NCI-H2107 (cell line): ENCODE data around the gene CDRT15L2.
"Not testable (repeated sequence)": the region's sequence is repeated elsewhere in the genome, so short reads cannot be mapped to it uniquely, and the experiment has no call there.

ENCODE experiments used
- DNase-seq: peaks from one replicate; lab custom pipeline; 2025; lab: John Stamatoyannopoulos, UW

CDRT15L2 gene

DNA sequence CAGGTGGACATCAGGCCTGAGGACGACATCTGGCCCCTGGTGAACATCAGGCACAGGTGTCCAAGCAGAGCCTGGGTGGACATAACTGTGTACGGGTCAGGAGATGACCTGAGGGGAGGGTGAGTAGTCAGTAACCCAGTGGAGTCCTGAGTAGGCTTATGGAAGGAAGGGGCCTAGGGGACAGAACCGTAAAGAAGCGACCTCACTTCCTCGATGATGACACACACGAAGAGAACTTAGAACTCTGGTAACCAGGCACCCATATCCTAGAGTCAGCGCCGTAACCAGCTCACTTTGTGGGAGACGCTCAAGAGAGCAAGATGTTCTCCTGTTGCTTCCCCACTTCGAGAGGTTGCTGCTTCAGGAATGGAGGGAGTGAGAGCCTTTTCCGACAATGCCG lies at the start of gene CDRT15L2:
CDRT15L2 (plus strand) TSS at position 301 of the 400 bp plus-strand sequence; CDS start at position 321, 20 bp downstream.
- DNase-seq, result not testable (repeated sequence)

GRCh38 chr17:20530104-20530503 lies 49.4 kb upstream of the CDRT15L2 start:
- DNase-seq, result not testable (repeated sequence)

DNA sequence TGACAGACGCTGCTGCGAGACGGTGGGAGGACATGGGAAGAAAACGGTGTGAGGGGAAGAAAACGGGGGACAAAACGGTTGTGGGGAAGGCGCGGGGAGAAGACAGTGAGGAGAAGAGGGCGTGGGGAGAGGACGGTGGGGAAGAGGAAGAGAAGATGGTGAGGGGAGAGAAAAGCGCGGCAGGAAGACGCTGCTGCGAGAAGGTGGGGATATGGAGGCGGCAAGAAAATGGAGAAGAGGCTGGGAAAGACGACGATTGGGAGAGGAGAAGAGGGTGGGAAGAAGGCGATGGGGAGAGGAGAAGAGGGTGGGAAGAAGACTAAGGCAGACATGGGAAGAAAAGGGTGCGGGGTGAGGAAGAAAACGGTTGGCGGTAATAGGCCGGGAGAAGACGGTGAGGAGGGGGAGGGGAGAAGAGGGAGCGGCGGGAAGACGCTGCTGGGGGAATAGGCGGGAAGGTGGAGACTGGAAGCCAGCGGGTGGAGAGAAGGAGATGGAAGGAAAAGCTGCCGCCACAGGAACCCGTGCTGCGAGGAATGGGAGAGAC lies 46.9 kb upstream of the CDRT15L2 start:
- not testable (repeated sequence) for DNase-seq

DNA sequence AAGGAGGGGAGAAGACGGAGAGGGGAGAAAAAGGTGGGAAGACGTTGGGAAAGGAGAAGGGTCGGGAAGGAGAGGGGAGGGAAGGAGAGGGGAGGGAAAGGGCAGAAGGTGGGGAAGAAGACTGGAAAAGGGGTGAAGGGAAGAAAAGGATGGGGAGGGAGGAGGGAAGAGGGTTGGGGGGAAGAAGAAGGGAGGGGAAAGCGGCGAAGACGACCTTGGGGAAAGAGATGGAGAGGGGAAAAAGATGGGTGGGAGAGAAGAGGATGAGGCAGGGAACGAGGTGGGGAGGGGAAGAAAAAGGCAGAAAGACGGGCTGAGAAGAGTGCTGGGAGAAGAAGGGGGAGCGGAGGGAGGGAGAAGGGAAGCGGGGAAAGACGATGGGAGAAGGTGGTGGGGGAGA lies 46.3 kb upstream of the CDRT15L2 start:
- DNase-seq, result not testable (repeated sequence)

- not testable (repeated sequence) for DNase-seq
Observed at GRCh38 chr17:20534711-20535550, 44.6 kb upstream of the CDRT15L2 start.

DNA sequence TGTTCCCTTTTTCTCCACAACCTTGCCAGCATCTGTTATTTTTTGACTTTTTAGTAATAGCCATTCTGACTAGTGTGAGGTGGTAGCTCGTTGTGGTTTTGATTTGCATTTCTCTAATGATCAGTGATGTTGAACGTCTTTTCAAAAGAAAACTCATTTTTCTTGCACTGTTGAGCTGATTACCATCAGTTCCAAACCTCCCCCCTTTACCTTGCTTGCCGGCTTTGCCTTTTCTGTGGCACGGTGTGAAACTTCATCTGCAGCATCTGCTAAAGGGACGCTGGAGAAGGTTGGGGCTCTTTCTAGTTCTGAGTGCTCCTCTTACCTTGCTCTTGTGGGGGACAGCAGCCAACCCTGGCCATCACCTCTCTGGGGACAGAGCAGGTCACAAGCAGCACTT lies 39.1 kb upstream of the CDRT15L2 start:
- DNase-seq, result not testable (repeated sequence)

- not testable (repeated sequence) for DNase-seq
Observed at GRCh38 chr17:20540865-20541264, 38.7 kb upstream of the CDRT15L2 start.

DNA sequence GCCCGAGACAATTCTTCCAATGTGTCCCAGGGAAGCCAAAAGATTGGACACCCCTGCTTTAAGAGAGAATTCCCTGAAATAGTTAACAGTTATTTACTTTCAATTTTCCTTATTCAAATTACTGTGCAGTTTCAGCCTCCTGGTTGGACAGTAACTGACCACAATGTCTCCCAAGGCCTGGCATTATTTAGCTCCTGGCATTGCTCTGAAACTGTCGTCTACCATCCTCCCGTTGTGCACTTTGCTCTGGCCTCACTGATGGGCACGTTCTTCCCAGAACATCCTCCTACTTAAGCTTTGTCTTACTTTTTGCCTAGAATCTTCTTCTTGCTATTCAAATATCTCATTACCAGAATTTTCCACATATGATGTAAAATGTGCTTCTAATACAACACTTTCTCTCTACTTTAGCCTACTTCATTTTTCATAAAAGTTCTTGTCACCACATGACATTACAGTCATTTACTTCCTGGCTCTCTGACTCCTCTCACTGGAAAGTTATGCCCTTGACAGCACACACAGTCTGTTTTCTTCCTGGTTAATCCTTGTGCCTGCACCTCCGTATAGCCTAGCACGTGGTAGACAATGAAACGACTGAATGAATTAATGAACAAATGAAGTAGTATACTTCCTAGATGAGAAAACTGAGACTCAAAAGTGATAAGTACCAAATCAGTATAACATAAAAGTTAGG lies 37.5 kb upstream of the CDRT15L2 start:
- not testable (repeated sequence) for DNase-seq

- DNase-seq, result not testable (repeated sequence)
Observed at GRCh38 chr17:20547923-20548322, 31.6 kb upstream of the CDRT15L2 start.

DNA sequence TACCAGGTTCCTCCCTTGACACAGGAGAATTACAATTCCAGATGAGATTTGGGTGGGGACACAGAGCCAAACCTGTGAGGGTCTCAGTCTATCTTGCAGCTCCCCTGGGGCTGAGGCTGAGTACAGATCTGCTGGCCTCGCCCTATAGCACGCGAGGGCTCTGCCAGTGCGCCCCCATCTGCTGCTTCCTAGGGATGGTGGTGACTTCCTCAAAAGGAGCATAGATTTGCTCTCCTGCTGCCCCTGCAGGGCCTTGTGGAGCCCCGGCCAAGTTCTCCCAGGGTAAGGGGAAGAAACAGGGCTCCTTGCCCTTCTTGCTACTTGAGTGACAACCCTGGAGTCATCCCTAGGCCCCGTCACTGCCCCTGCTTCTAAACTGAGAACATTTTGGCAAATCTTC lies 26.6 kb upstream of the CDRT15L2 start:
- DNase-seq, result not testable (repeated sequence)

- not testable (repeated sequence) for DNase-seq
Observed at GRCh38 chr17:20554728-20555127, 24.8 kb upstream of the CDRT15L2 start.

- DNase-seq, result not testable (repeated sequence)
Observed at GRCh38 chr17:20555135-20556010, 24.2 kb upstream of the CDRT15L2 start.

DNA sequence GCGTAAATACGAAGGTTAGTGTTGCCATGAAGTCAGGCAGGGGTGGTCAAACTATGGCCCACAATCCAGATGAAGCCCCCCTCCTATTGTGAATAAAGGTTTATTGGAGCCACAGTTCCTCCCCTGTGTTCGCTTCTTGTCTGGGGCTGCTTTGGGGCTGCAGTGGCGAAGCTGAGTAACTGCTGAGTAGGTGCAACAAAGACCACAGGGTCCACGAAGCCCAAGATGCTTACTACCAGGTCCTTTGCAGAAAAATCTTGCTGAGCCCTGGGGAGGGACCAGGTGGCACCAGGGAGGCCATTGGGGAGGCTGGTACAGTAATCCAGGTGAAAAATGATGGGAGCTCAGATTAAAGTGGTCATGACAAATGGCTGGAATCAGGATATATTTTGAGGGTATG lies 21.4 kb upstream of the CDRT15L2 start:
- DNase-seq, result not testable (repeated sequence)

DNA sequence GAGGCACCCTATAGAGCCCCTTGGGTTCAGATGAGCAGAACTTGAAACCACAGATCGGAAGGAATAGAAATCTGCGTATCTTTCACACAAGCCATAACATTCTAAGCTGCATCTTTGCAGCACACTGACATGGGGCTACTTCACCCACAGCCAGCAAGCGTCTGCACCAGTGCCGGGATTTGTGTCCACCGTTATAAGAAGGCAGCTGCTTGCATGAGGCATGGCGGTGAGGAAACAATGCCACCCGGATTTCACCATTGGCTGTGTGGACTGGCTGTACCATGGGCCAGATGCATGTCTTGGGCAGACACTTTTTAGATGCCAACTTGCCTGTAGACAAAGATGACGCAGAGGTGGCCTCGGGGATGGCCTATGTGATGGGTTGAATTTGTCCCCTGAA lies 20.5 kb upstream of the CDRT15L2 start:
- DNase-seq, result not testable (repeated sequence)

GRCh38 chr17:20562587-20562986 lies 16.9 kb upstream of the CDRT15L2 start:
- DNase-seq, result no peak

- not testable (repeated sequence) for DNase-seq
Observed at GRCh38 chr17:20565245-20565644, 14.3 kb upstream of the CDRT15L2 start.

DNA sequence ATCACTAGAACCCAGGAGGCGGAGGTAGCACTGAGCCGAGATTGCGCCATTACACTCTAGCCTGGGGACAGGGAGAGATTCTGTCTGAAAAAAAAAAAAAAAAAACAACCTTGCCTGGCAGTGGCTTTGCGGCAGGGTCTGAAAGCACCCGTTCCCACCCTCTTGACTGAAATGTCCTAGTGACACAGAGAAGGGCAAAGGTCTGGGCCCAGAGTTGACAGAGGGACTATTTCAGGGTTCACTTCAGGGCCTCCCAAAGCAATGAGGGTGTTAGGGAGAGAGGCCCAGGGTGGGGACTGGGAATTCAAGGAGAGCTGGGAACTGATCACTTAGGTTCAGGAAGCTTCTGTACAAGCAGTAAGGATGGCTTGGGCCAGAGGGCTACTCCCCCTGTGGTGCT lies 13.8 kb upstream of the CDRT15L2 start:
- DNase-seq, result no peak

GRCh38 chr17:20566736-20567135 lies 12.8 kb upstream of the CDRT15L2 start:
- DNase-seq, result not testable (repeated sequence)

- DNase-seq, result not testable (repeated sequence)
Observed at GRCh38 chr17:20567421-20567820, 12.1 kb upstream of the CDRT15L2 start.

DNA sequence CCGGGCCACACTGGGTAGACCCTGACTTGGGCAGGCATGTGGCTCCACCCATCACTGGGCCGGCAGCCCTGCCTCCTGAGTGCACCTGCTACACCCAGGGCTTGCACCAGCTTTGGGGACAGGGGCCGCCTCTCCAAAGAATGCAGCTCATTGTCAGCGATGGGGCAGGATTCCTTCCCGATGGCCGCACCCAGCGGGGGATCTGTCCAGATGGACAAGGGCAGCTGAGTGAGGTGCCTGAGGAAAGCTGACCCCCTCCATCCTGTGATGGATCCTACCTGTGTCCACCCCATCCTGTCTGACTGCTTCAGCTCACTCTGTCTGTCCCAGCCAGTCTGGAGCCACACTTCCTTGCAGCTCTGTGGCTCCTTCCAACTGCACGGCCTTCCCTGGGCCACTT lies 10.9 kb upstream of the CDRT15L2 start:
- DNase-seq, result not testable (repeated sequence)

- not testable (repeated sequence) for DNase-seq
Observed at GRCh38 chr17:20571653-20572052, 7.9 kb upstream of the CDRT15L2 start.

DNA sequence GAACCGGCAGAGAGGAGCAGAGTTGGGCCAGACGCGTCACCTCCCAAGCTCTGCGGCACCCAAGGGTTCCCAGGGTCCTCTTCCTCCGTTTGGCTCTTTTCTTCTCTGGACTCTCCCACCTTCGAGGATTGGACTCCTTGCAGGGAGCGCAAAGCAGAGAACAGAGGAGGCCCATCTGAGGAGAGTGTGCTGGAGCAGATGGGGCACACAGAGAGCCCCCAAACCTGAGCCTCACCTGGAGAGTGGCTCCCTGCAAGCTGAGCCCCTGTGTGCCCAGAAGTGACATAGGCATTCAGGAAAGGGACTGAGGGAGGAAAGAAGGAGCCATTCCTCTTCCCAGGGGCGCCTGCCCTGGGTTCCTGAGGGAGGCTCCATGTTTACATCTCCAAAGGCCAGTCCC lies 6.3 kb upstream of the CDRT15L2 start:
- DNase-seq, result not testable (repeated sequence)
